Measurements from ENCODE around the gene GTF2I. TPM values are rescaled to one million over a fixed set of nuclear protein-coding genes. Genes with fewer than 3 reads are reported as not detected.

GTF2I gene
- total RNA-seq, 1 donor from 2014 or later, result 607 TPM

- H3K4me3 Mint-ChIP-seq (ENCODE audit: low read depth), result no peak overlapping the region
- H3K27ac Mint-ChIP-seq, result no peak overlapping the region
- H3K36me3 Mint-ChIP-seq (ENCODE audit: insufficient read depth), result peaks cover 65% of the 10 kb centered on the region
- peaks cover 3% of the 10 kb centered on the region for H3K4me1 Mint-ChIP-seq (ENCODE audit: low read depth)
- no peak for DNase-seq (ENCODE audit: low spot score, unreplicated experiment)
- no peak for TF ChIP-seq CTCF (IDR thresholded peaks at IDR 0.05; ENCODE audit: unreplicated experiment)
- peaks cover 13% of the 10 kb centered on the region for H3K9me3 Mint-ChIP-seq (ENCODE audit: low read depth)
- no peaks in the 10 kb centered on the region for H3K27me3 Mint-ChIP-seq
Measured at GRCh38 chr7:74709880-74710671, 52.6 kb downstream of the GTF2I start.

- H3K9me3 Mint-ChIP-seq (ENCODE audit: low read depth), result peaks cover 13% of the 10 kb centered on the region
- no peak overlapping the region for H3K4me3 Mint-ChIP-seq (ENCODE audit: low read depth)
- no peak for TF ChIP-seq CTCF (IDR thresholded peaks at IDR 0.05; ENCODE audit: unreplicated experiment)
- H3K4me1 Mint-ChIP-seq (ENCODE audit: low read depth), result peaks cover 3% of the 10 kb centered on the region
- no peak overlapping the region for H3K27ac Mint-ChIP-seq
- no peak for DNase-seq (ENCODE audit: low spot score, unreplicated experiment)
- peaks cover 57% of the 10 kb centered on the region for H3K36me3 Mint-ChIP-seq (ENCODE audit: insufficient read depth)
- no peaks in the 10 kb centered on the region for H3K27me3 Mint-ChIP-seq
Measured at GRCh38 chr7:74713567-74713966, 56.0 kb downstream of the GTF2I start.

GRCh38 chr7:74717889-74718288 lies 60.4 kb downstream of the GTF2I start:
- H3K27ac Mint-ChIP-seq, result peak overlapping the region; percentile 63

GRCh38 chr7:74718336-74718735 lies 60.8 kb downstream of the GTF2I start:
- Mint-ChIP-seq H3K4me1 (ENCODE audit: low read depth) (peaks cover 18% of the 10 kb centered on the region), H3K36me3 (ENCODE audit: insufficient read depth) (peaks cover 40% of the 10 kb centered on the region), H3K27me3 (no peaks in the 10 kb centered on the region), H3K9me3 (ENCODE audit: low read depth) (peaks cover 3% of the 10 kb centered on the region), H3K27ac (no peak overlapping the region), H3K4me3 (ENCODE audit: low read depth) (no peak overlapping the region)
- TF ChIP-seq CTCF (IDR thresholded peaks at IDR 0.05; ENCODE audit: unreplicated experiment), result no peak
- DNase-seq (ENCODE audit: low spot score, unreplicated experiment), result no peak

More at GRCh38 chr7:74717889-74718288, 60.4 kb downstream of the GTF2I start:
- H3K36me3 Mint-ChIP-seq (ENCODE audit: insufficient read depth), result peaks cover 43% of the 10 kb centered on the region
- peaks cover 18% of the 10 kb centered on the region for H3K4me1 Mint-ChIP-seq (ENCODE audit: low read depth)
- no peak for DNase-seq (ENCODE audit: low spot score, unreplicated experiment)
- H3K9me3 Mint-ChIP-seq (ENCODE audit: low read depth), result peaks cover 5% of the 10 kb centered on the region
- H3K4me3 Mint-ChIP-seq (ENCODE audit: low read depth), result no peak overlapping the region
- TF ChIP-seq CTCF (IDR thresholded peaks at IDR 0.05; ENCODE audit: unreplicated experiment), result no peak
- H3K27me3 Mint-ChIP-seq, result no peaks in the 10 kb centered on the region

GRCh38 chr7:74722153-74722552 lies 64.6 kb downstream of the GTF2I start:
- Mint-ChIP-seq H3K36me3 (ENCODE audit: insufficient read depth) (peaks cover 29% of the 10 kb centered on the region), H3K27me3 (no peaks in the 10 kb centered on the region), H3K27ac (peak overlapping the region; percentile 71), H3K4me3 (ENCODE audit: low read depth) (peak overlapping the region; percentile 48), H3K9me3 (ENCODE audit: low read depth) (no peaks in the 10 kb centered on the region), H3K4me1 (ENCODE audit: low read depth) (peaks cover 19% of the 10 kb centered on the region)
- TF ChIP-seq CTCF (IDR thresholded peaks at IDR 0.05; ENCODE audit: unreplicated experiment), result no peak
- DNase-seq (ENCODE audit: low spot score, unreplicated experiment), result no peak
